Measurements from ENCODE around the gene KRTAP5-9. TPM values are rescaled to one million over a fixed set of nuclear protein-coding genes. Genes with fewer than 3 reads are reported as not detected.
A peak's percentile ranks its signal among the peaks of the same experiment; 100 is the strongest.
"Not testable (repeated sequence)": the region's sequence is repeated elsewhere in the genome, so short reads cannot be mapped to it uniquely, and the experiment has no call there.

Gene KRTAP5-9
- total RNA-seq, 1 donor from 2014 or later = not detected

GRCh38 chr11:71577469-71578004 lies 29.3 kb downstream of the KRTAP5-9 start:
- Histone ChIP-seq H3K4me1 (ENCODE audit: insufficient read depth, low read length) (no peaks in the 10 kb centered on the region), H3K4me3 (ENCODE audit: insufficient read depth, low read depth, low read length) (no peak overlapping the region), H4K20me1 (ENCODE audit: insufficient read depth, low read length) (no peaks in the 10 kb centered on the region), H2AFZ (ENCODE audit: low read depth, low read length) (no peak overlapping the region), H3K27me3 (ENCODE audit: insufficient read depth, low read length) (no peaks in the 10 kb centered on the region), H3K79me2 (ENCODE audit: insufficient read depth, low read length) (no peaks in the 10 kb centered on the region), H3K9ac (ENCODE audit: low read length) (no peak overlapping the region), H3K9me3 (ENCODE audit: insufficient read depth, low read depth, low read length) (no peaks in the 10 kb centered on the region), H3K27ac (ENCODE audit: low read depth, low read length) (no peak overlapping the region), H3K36me3 (ENCODE audit: insufficient read depth, low read length) (no peaks in the 10 kb centered on the region), H3K4me2 (ENCODE audit: low read length) (no peak overlapping the region)
- H3K36me3 Mint-ChIP-seq (ENCODE audit: low read depth, unreplicated experiment) = no peaks in the 10 kb centered on the region
- peaks cover 29% of the 10 kb centered on the region for H3K27me3 Mint-ChIP-seq (ENCODE audit: low read depth, unreplicated experiment)
- DNase-seq (ENCODE audit: low read depth) (no peak), FAIRE-seq (no peak)
- no peak overlapping the region for H3K27ac Mint-ChIP-seq (ENCODE audit: unreplicated experiment)
- no peak overlapping the region for H3K4me3 Mint-ChIP-seq (ENCODE audit: unreplicated experiment)
- peaks cover 3% of the 10 kb centered on the region for H3K9me3 Mint-ChIP-seq (ENCODE audit: unreplicated experiment)
- TF ChIP-seq EZH2 (IDR thresholded peaks at IDR 0.05; ENCODE audit: insufficient read depth, low read length) (no peak), CTCF (IDR thresholded peaks at IDR 0.05; ENCODE audit: insufficient read depth, low read depth, low read length) (no peak)
- peaks cover 11% of the 10 kb centered on the region for H3K4me1 Mint-ChIP-seq (ENCODE audit: low read depth, unreplicated experiment)

GRCh38 chr11:71579513-71579912 lies 31.3 kb downstream of the KRTAP5-9 start:
- H3K27ac ChIP-seq (ENCODE audit: low read depth, low read length); H2AFZ ChIP-seq (ENCODE audit: low read depth, low read length); H3K4me3 Mint-ChIP-seq (ENCODE audit: unreplicated experiment); FAIRE-seq; H3K79me2 ChIP-seq (ENCODE audit: insufficient read depth, low read length); H3K9ac ChIP-seq (ENCODE audit: low read length); H4K20me1 ChIP-seq (ENCODE audit: insufficient read depth, low read length); H3K4me1 ChIP-seq (ENCODE audit: insufficient read depth, low read length); H3K27ac Mint-ChIP-seq (ENCODE audit: unreplicated experiment); H3K9me3 ChIP-seq (ENCODE audit: insufficient read depth, low read depth, low read length); H3K9me3 Mint-ChIP-seq (ENCODE audit: unreplicated experiment); H3K4me3 ChIP-seq (ENCODE audit: insufficient read depth, low read depth, low read length); H3K4me2 ChIP-seq (ENCODE audit: low read length); DNase-seq (ENCODE audit: low read depth); H3K36me3 Mint-ChIP-seq (ENCODE audit: low read depth, unreplicated experiment); H3K36me3 ChIP-seq (ENCODE audit: insufficient read depth, low read length); H3K27me3 ChIP-seq (ENCODE audit: insufficient read depth, low read length): not testable (repeated sequence)
- Mint-ChIP-seq H3K27me3 (ENCODE audit: low read depth, unreplicated experiment) (peaks cover 26% of the 10 kb centered on the region), H3K4me1 (ENCODE audit: low read depth, unreplicated experiment) (peaks cover 11% of the 10 kb centered on the region)

- no peak overlapping the region for H3K27ac Mint-ChIP-seq (ENCODE audit: unreplicated experiment)
- no peak overlapping the region for H3K4me3 Mint-ChIP-seq (ENCODE audit: unreplicated experiment)
- FAIRE-seq = no peak
Observed at GRCh38 chr11:71580057-71581003, 32.1 kb downstream of the KRTAP5-9 start.

More at GRCh38 chr11:71580057-71581003, 32.1 kb downstream of the KRTAP5-9 start:
- H4K20me1 ChIP-seq (ENCODE audit: insufficient read depth, low read length) = no peaks in the 10 kb centered on the region
- TF ChIP-seq EZH2 (IDR thresholded peaks at IDR 0.05; ENCODE audit: insufficient read depth, low read length) (no peak), CTCF (IDR thresholded peaks at IDR 0.05; ENCODE audit: insufficient read depth, low read depth, low read length) (peak; percentile 88)
- no peaks in the 10 kb centered on the region for H3K4me1 ChIP-seq (ENCODE audit: insufficient read depth, low read length)
- peak overlapping the region; percentile 10 for H3K4me2 ChIP-seq (ENCODE audit: low read length)
- no peak overlapping the region for H3K9ac ChIP-seq (ENCODE audit: low read length)
- H3K27me3 ChIP-seq (ENCODE audit: insufficient read depth, low read length) = no peaks in the 10 kb centered on the region
- no peaks in the 10 kb centered on the region for H3K36me3 ChIP-seq (ENCODE audit: insufficient read depth, low read length)
- H2AFZ ChIP-seq (ENCODE audit: low read depth, low read length) = no peak overlapping the region
- H3K4me3 ChIP-seq (ENCODE audit: insufficient read depth, low read depth, low read length) = no peak overlapping the region
- H3K9me3 Mint-ChIP-seq (ENCODE audit: unreplicated experiment) = peaks cover 3% of the 10 kb centered on the region
- H3K27me3 Mint-ChIP-seq (ENCODE audit: low read depth, unreplicated experiment) = peaks cover 25% of the 10 kb centered on the region
- H3K27ac ChIP-seq (ENCODE audit: low read depth, low read length) = no peak overlapping the region
- H3K9me3 ChIP-seq (ENCODE audit: insufficient read depth, low read depth, low read length) = no peaks in the 10 kb centered on the region
- DNase-seq (ENCODE audit: low read depth) = peak; percentile 51
- no peaks in the 10 kb centered on the region for H3K79me2 ChIP-seq (ENCODE audit: insufficient read depth, low read length)
- H3K4me1 Mint-ChIP-seq (ENCODE audit: low read depth, unreplicated experiment) = peaks cover 11% of the 10 kb centered on the region
- H3K36me3 Mint-ChIP-seq (ENCODE audit: low read depth, unreplicated experiment) = no peaks in the 10 kb centered on the region

Data from astrocyte (in vitro differentiated cells and primary cell).